Measurements from ENCODE around the gene CREB3L2. TPM values are rescaled to one million over a fixed set of nuclear protein-coding genes. Genes with fewer than 3 reads are reported as not detected.
A peak's percentile ranks its signal among the peaks of the same experiment; 100 is the strongest.

Gene CREB3L2
- total and polyA plus RNA-seq, 2 donors (not counting 1 experiment from before 2014, with no cell fraction given): 13.8 to 25.1 TPM

GRCh38 chr7:137934176-137934826 is 67.6 kb downstream of the CREB3L2 start:
- H3K27me3 Mint-ChIP-seq: no peaks in the 10 kb centered on the region
- DNase-seq: no peak
- peaks cover 28 to 30% of the 10 kb centered on the region in 2 donors for H3K4me1 ChIP-seq (ENCODE audit: control insufficient read depth in 2 of 2, insufficient read depth in 2 of 2, low read length in 2 of 2)
- peak overlapping the region in 3 of 5 experiments; percentile 40 to 68 (median 61) for H3K4me3 ChIP-seq (ENCODE audit: control extremely low read depth in 1 of 5, extremely low read depth in 1 of 5, insufficient read depth in 1 of 5, low read depth in 2 of 5, low read length in 4 of 5)
- H3K27ac ChIP-seq (ENCODE audit: low read length in 2 of 2): peak overlapping the region; percentile 54 to 90
- peak overlapping the region; percentile 74 for H3K4me2 ChIP-seq (replicated peaks; ENCODE audit: low read depth, low read length, poor library complexity, severe bottlenecking)
- H3K27ac Mint-ChIP-seq: peak overlapping the region; percentile 92
- no peak for TF ChIP-seq EZH2 (IDR thresholded peaks at IDR 0.05; ENCODE audit: borderline replicate concordance, insufficient read depth, low read depth, low read length, poor library complexity, severe bottlenecking)
- no peak for TF ChIP-seq CTCF (IDR thresholded peaks at IDR 0.05)
- peak overlapping the region; percentile 85 for H3K4me3 Mint-ChIP-seq
- peaks cover 6% of the 10 kb centered on the region for H4K20me1 ChIP-seq (ENCODE audit: control insufficient read depth, insufficient read depth, low read length, poor library complexity, severe bottlenecking)
- H3K9ac ChIP-seq (ENCODE audit: low read length): peak overlapping the region; percentile 69
- H3K9me3 ChIP-seq (ENCODE audit: control extremely low read depth in 1 of 3, control insufficient read depth in 2 of 3, insufficient read depth in 1 of 3, low read length in 2 of 3): no peaks in the 10 kb centered on the region
- ChIA-PET POLR2A (interaction anchor here (0.5 to 2.2 kb wide), 2 partner anchors 68 to 180 kb away, joined by 9 read pairs; partner anchors contain the start of gene CREB3L2), CTCF (interaction anchor here (0.6 to 1.8 kb wide), 2 partner anchors 30 to 74 kb away, joined by 3 to 8 read pairs; no protein-coding TSS in a partner anchor)
- peaks cover 61% of the 10 kb centered on the region for H3K79me2 ChIP-seq (ENCODE audit: control insufficient read depth, insufficient read depth, low read length)
- intact Hi-C loops (cut with micrococcal nuclease): no loop called here
- peak overlapping the region; percentile 73 for H2AFZ ChIP-seq (ENCODE audit: insufficient read depth, low read depth, low read length, poor library complexity, severe bottlenecking)
- 100% methylated on average over 1 of the region's 4 CpGs for WGBS (ENCODE audit: insufficient coverage)
- H3K27me3 ChIP-seq (replicated peaks in 1 of 4; ENCODE audit: control extremely low read depth in 1 of 4, control insufficient read depth in 3 of 4, insufficient read depth in 4 of 4, low read length in 3 of 4): no peaks in the 10 kb centered on the region
- H3K4me1 Mint-ChIP-seq: peaks cover 36% of the 10 kb centered on the region
- H3K9me3 Mint-ChIP-seq (ENCODE audit: insufficient read depth): no peaks in the 10 kb centered on the region
- no peak for ATAC-seq (ENCODE audit: low read depth)
- H3K36me3 ChIP-seq (replicated peaks in 1 of 2; ENCODE audit: control extremely low read depth in 1 of 2, control insufficient read depth in 1 of 2, extremely low read depth in 1 of 2, insufficient read depth in 2 of 2, low read length in 1 of 2): no peaks in the 10 kb centered on the region

Measured in B cell (primary cell).